T-helper 2 cell (primary cell): ENCODE measurements around the gene ST7.
"Not testable (repeated sequence)": the region's sequence is repeated elsewhere in the genome, so short reads cannot be mapped to it uniquely, and the experiment has no call there.

Experiments used
- DNase-seq, 5 experiments: peaks; one replicate each; pipeline versions ENCODE4 v3.0.0 to v3.0.0-alpha.2; 2012 to 2022
- total RNA-seq, 2 donors: gene quantifications; one replicate each; lab custom pipeline; 2026; lab: John Stamatoyannopoulos, UW

Gene ST7
- total RNA-seq, result 4.8 to 7.8 reads per million in 2 donors

- DNase-seq, result peak; percentile 30 to 81 (median 54)
These were observed at the start of gene ST7 for GRCh38 chr7:116953372-116953905. TSS of gene ST7 (plus strand) at chr7:116953501. CDS start at chr7:116953541, 40 bp downstream.

GRCh38 chr7:116906391-116906790, 46.9 kb upstream of the ST7 start:
- DNase-seq, result no peak

- DNase-seq, result no peak
These were observed 42.9 kb upstream of the ST7 start for GRCh38 chr7:116910383-116910782.

GRCh38 chr7:116911801-116912200, 41.5 kb upstream of the ST7 start:
- DNase-seq, result no peak

GRCh38 chr7:116912269-116912909, 40.9 kb upstream of the ST7 start:
- DNase-seq, result no peak

GRCh38 chr7:116918704-116919103, 34.6 kb upstream of the ST7 start:
- no peak for DNase-seq

GRCh38 chr7:116920359-116920758, 32.9 kb upstream of the ST7 start:
- DNase-seq, result no peak

GRCh38 chr7:116922545-116922944, 30.8 kb upstream of the ST7 start:
- no peak for DNase-seq

GRCh38 chr7:116924741-116925140, 28.6 kb upstream of the ST7 start:
- DNase-seq, result no peak

- no peak for DNase-seq
These were observed 24.3 kb upstream of the ST7 start for GRCh38 chr7:116929021-116929420.

- DNase-seq, result peak; percentile 49 to 69 (median 66)
These were observed 23.1 kb upstream of the ST7 start for GRCh38 chr7:116929914-116930913.

GRCh38 chr7:116932566-116932965, 20.7 kb upstream of the ST7 start:
- DNase-seq, result no peak

- no peak for DNase-seq
These were observed 19.8 kb upstream of the ST7 start for GRCh38 chr7:116933465-116933864.

- no peak for DNase-seq
These were observed 18.7 kb upstream of the ST7 start for GRCh38 chr7:116934580-116934979.

GRCh38 chr7:116936844-116937243, 16.5 kb upstream of the ST7 start:
- not testable (repeated sequence) for DNase-seq

- peak in 1 of 5 experiments; percentile 52 for DNase-seq
These were observed 14.6 kb upstream of the ST7 start for GRCh38 chr7:116938678-116939077.

- no peak for DNase-seq
These were observed 12.5 kb upstream of the ST7 start for GRCh38 chr7:116940689-116941370.

- no peak for DNase-seq
These were observed 10.8 kb upstream of the ST7 start for GRCh38 chr7:116942504-116942903.

- no peak for DNase-seq
These were observed 4.4 kb upstream of the ST7 start for GRCh38 chr7:116948934-116949333.

- no peak for DNase-seq
These were observed 3.1 kb upstream of the ST7 start for GRCh38 chr7:116949941-116950801.

GRCh38 chr7:116950889-116951351, 2.4 kb upstream of the ST7 start:
- DNase-seq, result no peak
